GM12891 (cell line): ENCODE data around the gene KRT27.

Experiments
- POLR2A ChIP-seq: IDR thresholded peaks from 2 replicates; pipeline ENCODE4 v1.6.1; 2011; ENCODE audit warnings: low read depth, low read length, control low read depth
- POLR2AphosphoS5 ChIP-seq: IDR thresholded peaks from 2 replicates; pipeline ENCODE4 v1.6.1; 2011; ENCODE audit warnings: low read depth, low read length, control low read depth

DNA sequence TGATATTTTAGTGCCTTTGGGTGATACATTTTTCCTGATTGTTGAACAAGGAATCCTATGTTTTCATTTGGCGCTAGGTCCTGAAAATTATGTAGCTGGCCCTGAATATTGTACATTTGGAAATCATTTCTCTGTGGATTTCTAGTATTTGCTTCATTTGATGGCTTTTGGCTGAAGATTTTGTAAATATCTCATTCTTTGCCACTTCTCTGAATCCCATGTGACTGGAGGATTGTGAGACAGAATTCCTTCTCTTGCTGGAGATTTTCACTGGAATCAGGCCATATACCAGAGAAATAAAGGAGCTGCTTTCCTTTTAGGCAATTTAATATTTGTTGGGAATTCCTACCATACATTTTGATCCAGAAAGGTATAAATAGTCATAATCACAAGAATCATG, 8.8 kb upstream of the KRT27 start:
- TF ChIP-seq POLR2AphosphoS5 (no peak), POLR2A (no peak)
